Neutrophil (primary cell): Measurements from ENCODE around the gene JPT2.

ENCODE experiments used
- H3K27ac ChIP-seq: fragments of 200-600 bp; sonication (generic); 2 replicates; pipeline ENCODE4 v1.5.1; 2016; ENCODE audit warnings: mild to moderate bottlenecking, moderate library complexity
- H3K27me3 ChIP-seq: fragments of 200-600 bp; sonication (generic); 2 replicates; pipeline ENCODE4 v1.6.0; 2016; ENCODE audit warnings: mild to moderate bottlenecking
- H3K36me3 ChIP-seq: fragments of 200-600 bp; sonication (generic); 2 replicates; pipeline ENCODE4 v1.5.1; 2017
- H3K4me1 ChIP-seq, 2 experiments: fragments of 200-600 bp in 1 of 2; sonication (generic) in 1 of 2; 1 replicate in 1 of 2; 2 replicates in 1 of 2; pipeline versions ENCODE4 v1.5.1 to v1.6.1; 2013 to 2016; ENCODE audit warnings: low read depth in 1 of 2, low read length in 1 of 2, mild to moderate bottlenecking in 1 of 2, moderate library complexity in 1 of 2; ENCODE audit not compliant: control insufficient read depth in 1 of 2, insufficient read depth in 1 of 2
- H3K4me3 ChIP-seq, 2 experiments: fragments of 200-600 bp in 1 of 2; sonication (generic) in 1 of 2; 1 replicate in 1 of 2; 2 replicates in 1 of 2; pipeline ENCODE4 v1.5.1; 2013 to 2016; ENCODE audit warnings: low read depth in 1 of 2, low read length in 1 of 2, mild to moderate bottlenecking in 1 of 2, moderate library complexity in 1 of 2
- H3K9me3 ChIP-seq: fragments of 200-600 bp; sonication (generic); 2 replicates; pipeline ENCODE4 v1.5.1; 2016
- TF ChIP-seq, protein P1 (sequence below): fragments of 200-600 bp; sonication (generic); IDR thresholded peaks from 2 replicates; pipeline ENCODE4 v1.5.1; 2016; ENCODE audit warnings: antibody characterized with exemption

Gene JPT2

DNA sequence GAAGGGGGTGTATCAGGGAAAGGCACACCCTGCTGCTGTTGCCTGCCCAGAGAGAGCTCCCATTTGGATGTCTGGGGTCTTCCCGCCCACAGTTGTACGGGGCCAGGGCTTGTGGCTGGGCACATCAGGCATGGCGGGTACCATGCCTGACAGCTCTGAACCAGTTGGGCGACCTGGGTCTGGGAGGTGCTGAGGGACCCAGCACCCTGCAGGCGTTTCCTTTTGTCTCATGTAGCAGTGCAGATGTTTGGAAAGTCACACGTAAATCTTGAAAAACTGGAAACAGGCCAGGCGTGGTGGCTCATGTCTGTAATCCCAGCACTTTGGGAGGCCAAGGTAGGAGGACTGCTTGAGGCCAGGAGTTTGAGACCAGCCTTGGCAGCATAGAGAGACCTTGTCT is 8.4 kb upstream of the JPT2 start:
- Histone ChIP-seq H3K27me3 (no peaks in the 10 kb centered on the region), H3K36me3 (peaks cover 100% of the 10 kb centered on the region), H3K4me1 (no peaks in the 10 kb centered on the region), H3K4me3 (no peak overlapping the region), H3K9me3 (no peaks in the 10 kb centered on the region), H3K27ac (no peak overlapping the region)
- TF ChIP-seq, protein P1, sequence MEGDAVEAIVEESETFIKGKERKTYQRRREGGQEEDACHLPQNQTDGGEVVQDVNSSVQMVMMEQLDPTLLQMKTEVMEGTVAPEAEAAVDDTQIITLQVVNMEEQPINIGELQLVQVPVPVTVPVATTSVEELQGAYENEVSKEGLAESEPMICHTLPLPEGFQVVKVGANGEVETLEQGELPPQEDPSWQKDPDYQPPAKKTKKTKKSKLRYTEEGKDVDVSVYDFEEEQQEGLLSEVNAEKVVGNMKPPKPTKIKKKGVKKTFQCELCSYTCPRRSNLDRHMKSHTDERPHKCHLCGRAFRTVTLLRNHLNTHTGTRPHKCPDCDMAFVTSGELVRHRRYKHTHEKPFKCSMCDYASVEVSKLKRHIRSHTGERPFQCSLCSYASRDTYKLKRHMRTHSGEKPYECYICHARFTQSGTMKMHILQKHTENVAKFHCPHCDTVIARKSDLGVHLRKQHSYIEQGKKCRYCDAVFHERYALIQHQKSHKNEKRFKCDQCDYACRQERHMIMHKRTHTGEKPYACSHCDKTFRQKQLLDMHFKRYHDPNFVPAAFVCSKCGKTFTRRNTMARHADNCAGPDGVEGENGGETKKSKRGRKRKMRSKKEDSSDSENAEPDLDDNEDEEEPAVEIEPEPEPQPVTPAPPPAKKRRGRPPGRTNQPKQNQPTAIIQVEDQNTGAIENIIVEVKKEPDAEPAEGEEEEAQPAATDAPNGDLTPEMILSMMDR: no peak

DNA sequence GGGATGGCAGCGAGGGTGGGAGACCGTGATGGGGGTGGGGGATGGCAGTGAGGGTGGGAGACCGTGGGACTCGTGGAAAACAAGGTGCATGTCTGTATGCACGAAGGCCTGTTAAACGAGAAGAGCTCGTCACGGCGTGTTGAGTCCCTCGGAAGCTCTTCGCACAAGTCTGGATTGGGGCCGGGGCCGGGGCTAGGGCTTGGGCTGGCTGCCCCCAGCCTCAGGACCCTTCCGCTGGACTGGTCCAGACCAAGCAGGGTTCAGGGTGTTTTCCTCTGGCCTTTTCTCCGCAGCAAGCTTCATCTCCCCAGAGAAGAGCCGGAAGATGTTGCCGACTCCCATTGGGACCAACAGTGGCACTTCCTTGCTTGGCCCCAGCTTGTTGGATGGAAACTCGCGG is 7.7 kb upstream of the JPT2 start:
- TF ChIP-seq, protein P1: no peak
- Histone ChIP-seq H3K27me3 (no peaks in the 10 kb centered on the region), H3K4me3 (no peak overlapping the region), H3K36me3 (peaks cover 100% of the 10 kb centered on the region), H3K9me3 (no peaks in the 10 kb centered on the region), H3K4me1 (no peaks in the 10 kb centered on the region), H3K27ac (no peak overlapping the region)

DNA sequence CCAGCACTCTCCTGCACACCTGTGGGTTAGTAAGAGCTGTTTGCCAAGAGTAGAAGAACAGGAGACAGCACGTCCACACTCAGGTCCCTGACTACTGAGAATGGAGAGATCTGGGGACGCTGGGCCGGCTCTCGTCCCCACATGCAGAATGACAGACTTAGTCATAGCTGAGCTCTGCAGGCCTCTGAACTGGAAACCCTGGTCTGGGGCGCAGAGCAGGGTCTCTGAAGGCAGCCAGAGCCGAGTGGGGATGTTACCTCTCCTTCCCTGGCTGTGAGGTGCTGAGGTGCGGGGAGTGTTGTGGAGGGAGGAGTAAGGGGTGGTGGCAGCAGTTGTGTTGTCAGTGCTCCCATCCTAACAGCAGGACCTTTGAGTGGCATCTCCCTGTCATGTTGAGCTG is 7.2 kb upstream of the JPT2 start:
- H3K27ac ChIP-seq: no peak overlapping the region
- TF ChIP-seq, protein P1: no peak
- H3K36me3 ChIP-seq: peaks cover 98% of the 10 kb centered on the region
- no peaks in the 10 kb centered on the region for H3K27me3 ChIP-seq
- H3K4me1 ChIP-seq: no peaks in the 10 kb centered on the region
- no peak overlapping the region for H3K4me3 ChIP-seq
- H3K9me3 ChIP-seq: no peaks in the 10 kb centered on the region

GRCh38 chr16:1673424-1674151 is 4.5 kb upstream of the JPT2 start:
- H3K4me1 ChIP-seq: peaks cover 3 to 6% of the 10 kb centered on the region in 2 experiments
- no peak overlapping the region for H3K4me3 ChIP-seq
- H3K27ac ChIP-seq: no peak overlapping the region
- no peaks in the 10 kb centered on the region for H3K27me3 ChIP-seq
- H3K36me3 ChIP-seq: peaks cover 74% of the 10 kb centered on the region
- H3K9me3 ChIP-seq: no peaks in the 10 kb centered on the region
- TF ChIP-seq, protein P1: no peak

GRCh38 chr16:1674306-1674705 is 3.8 kb upstream of the JPT2 start:
- TF ChIP-seq, protein P1: no peak
- Histone ChIP-seq H3K9me3 (no peaks in the 10 kb centered on the region), H3K27ac (no peak overlapping the region), H3K4me1 (peaks cover 9 to 11% of the 10 kb centered on the region in 2 experiments), H3K27me3 (no peaks in the 10 kb centered on the region), H3K36me3 (peaks cover 67% of the 10 kb centered on the region), H3K4me3 (no peak overlapping the region)
